Heart right ventricle (tissue), 16 donors: ENCODE data around the gene TMEM229B. TPM values are rescaled to one million over a fixed set of nuclear protein-coding genes. Genes with fewer than 3 reads are reported as not detected.
A peak's percentile ranks its signal among the peaks of the same experiment; 100 is the strongest.

ENCODE experiments used
- ATAC-seq, 8 donors: fragments of 200-7000 bp; cut with Tn5 transposase; one replicate each; pipeline ENCODE4 v1.9.1; 2020; ENCODE audit warnings: mild to moderate bottlenecking in 8 of 8, moderate library complexity in 8 of 8, moderate number of reproducible peaks in 1 of 8
- DNase-seq, 2 donors: peaks; one replicate each; pipeline ENCODE4 v3.0.0-alpha.2; 2020
- H3K27ac ChIP-seq, 10 donors: fragments of 200-600 bp; sonication (generic) in 2 of 10; one replicate each; pipeline versions ENCODE4 v1.5.0 to v1.8.0; 2020 to 2022; ENCODE audit warnings: mild to moderate bottlenecking in 3 of 10
- H3K27me3 ChIP-seq, 7 donors: fragments of 200-600 bp; one replicate each; pipeline ENCODE4 v1.8.0; 2021 to 2022; ENCODE audit warnings: mild to moderate bottlenecking in 2 of 7
- H3K36me3 ChIP-seq, 9 donors: fragments of 200-600 bp; sonication (generic) in 1 of 9; one replicate each; pipeline versions ENCODE4 v1.5.0 to v1.8.0; 2020 to 2022; ENCODE audit warnings: mild to moderate bottlenecking in 2 of 9
- H3K4me1 ChIP-seq, 9 donors: fragments of 200-600 bp; sonication (generic) in 1 of 9; one replicate each; pipeline versions ENCODE4 v1.5.0 to v1.8.0; 2020 to 2022; ENCODE audit warnings: mild to moderate bottlenecking in 4 of 9
- H3K4me3 ChIP-seq, 10 donors: fragments of 200-600 bp; sonication (generic) in 2 of 10; one replicate each; pipeline versions ENCODE4 v1.5.0 to v1.8.0; 2020 to 2022; ENCODE audit warnings: mild to moderate bottlenecking in 7 of 10, moderate library complexity in 2 of 10
- H3K9me3 ChIP-seq, 11 donors: fragments of 200-600 bp in 10 of 11; sonication (generic) in 2 of 11; one replicate each; pipeline versions ENCODE4 v1.5.0 to v1.8.0; 2013 to 2022; ENCODE audit warnings: mild to moderate bottlenecking in 2 of 11, control low read depth in 1 of 11, moderate library complexity in 1 of 11
- CTCF ChIP-seq, 9 donors: fragments of 200-600 bp; sonication (generic) in 2 of 9; IDR thresholded peaks; one replicate each; pipeline versions ENCODE4 v1.5.0 to v1.8.0; 2021 to 2022; ENCODE audit warnings: antibody characterized with exemption in 9 of 9, mild to moderate bottlenecking in 5 of 9, moderate library complexity in 1 of 9
- whole genome bisulfite sequencing, 2 donors: extraction: QIAGEN DNeasy Blood & Tissue Kit; methylation state at CpG; one replicate each; pipeline ENCODE4 v1.1.7; 2013; ENCODE audit warnings: inconsistent platforms in 1 of 2; 5-methylcytosine and 5-hydroxymethylcytosine counted together
- intact Hi-C, 10 donors: fragments of 100-400 bp; cut with DNase I; formaldehyde crosslinking; loops; one replicate each; pipeline versions ENCODE4 v1.11.1 to v1.14.2; 2022
- long read RNA-seq, 3 donors: library from polyadenylated mRNA; unstranded; transcript quantifications; one replicate each; pipeline ENCODE4 v2.0.0, GENCODE V29; 2020 to 2021
- polyA plus RNA-seq, 2 donors: library from polyadenylated mRNA; stranded (reverse); fragments of 200-250 nt; gene quantifications; one replicate each; pipeline ENCODE4 v1.2.3, GENCODE V29; 2013
- total RNA-seq, 10 donors: library from RNA; stranded (reverse); fragmentation: NEBNext Ultra II Directional in 3 of 10; extraction: Animal tissue kit (Norgen Biotek cat#: 25700) in 3 of 10; gene quantifications; one replicate each; pipeline versions ENCODE4 v1.2.1 to v1.2.4, GENCODE V29; 2021 to 2023
- donor health status: Arrhythmogenic right ventricular cardiomyopathy.
- donor health status: ischemic (EF 13 %, LVEDD 7.1; RV severe dilation, severe dysfunction).
- donor health status: healthy with polysubstance abuse.
- donor health status: DM: no; HTN: yes; CAD: no.
- donor health status: DM: no; HTN: no; CAD: no.
- donor health status: ischemic (EF 25% LVEDD 6.9; RV normal size, moderate dysfunction).
- donor health status: ischemic (EF 25% LVEDD 5.7; RV mildly dilated, moderate dysfunction).
- donor health status: healthy.
- donor health status: DM: yes; HTN: yes; CAD: no.
- donor health status: Ischemic cardiomyopathy.
- donor health status: ischemic (EF 35%, LVEDD 5.7; RV mildly dilated, moderate dysfunction).
- donor health status: nonischemic (EF 11% LVEDD 7.7; RV severe dilation, severe dysfunction).
- donor health status: DM: yes; HTN: yes; CAD: no.
- donor health status: PGD.
- donor health status: ischemic (EF 29% LVEDD 5.4; RV normal size, mild dysfunction).
- donor health status: nonischemic (EF 23%, LVEDD 6.1; RV moderate dilation, normal function).

The TMEM229B gene
- total RNA-seq = 1 to 10 TPM in 9 of 10 donors, under 1 TPM in 1; 1.00 to 5.9 (median 1.7) TPM
- under 1 TPM; 0.51 to 0.68 TPM for polyA plus RNA-seq
- long read RNA-seq, donor 1, partial matches to known transcripts = 0 of 1 reads
- long read RNA-seq, donor 1, other reads (novel, unspliced or antisense) = 1 of 1 reads
- long read RNA-seq, donor 2, partial matches to known transcripts = 0 of 1 reads
- long read RNA-seq, donor 2, other reads (novel, unspliced or antisense) = 1 of 1 reads
- long read RNA-seq, donor 3 = 0 reads

- H3K36me3 ChIP-seq = peaks cover 0 to 20% (median 0%) of the 10 kb centered on the region in 9 donors
- 56 to 66% methylated on average over 13 of the region's 13 CpGs for WGBS, 2 donors
- TF ChIP-seq CTCF (IDR thresholded peaks at IDR 0.05) = no peak
- intact Hi-C loops = loop anchor here in 2 of 10 donors (1.0 to 5.0 kb wide), 2 partner anchors 61 kb away; no protein-coding TSS in a partner anchor
- ATAC-seq = peak in 7 of 8 donors; percentile 34 to 84 (median 67)
- peak within 1 kb of the TSS; percentile 27 to 64 (median 54) for H3K4me3 ChIP-seq
- peak within 1 kb of the TSS in 9 of 10 donors; percentile 49 to 91 (median 76) for H3K27ac ChIP-seq
- no peaks in the 10 kb centered on the region for H3K27me3 ChIP-seq
- peaks cover 0 to 8% (median 2%) of the 10 kb centered on the region in 11 donors for H3K9me3 ChIP-seq
- peak; percentile 33 to 43 for DNase-seq
- H3K4me1 ChIP-seq = peaks cover 3 to 48% (median 22%) of the 10 kb centered on the region in 9 donors
Measured at GRCh38 chr14:67487937-67488893, at the start of gene TMEM229B. Gene TMEM229B, minus strand, starts transcription at chr14:67488721. Its CDS starts 14,798 bp downstream, at chr14:67473923.

DNA sequence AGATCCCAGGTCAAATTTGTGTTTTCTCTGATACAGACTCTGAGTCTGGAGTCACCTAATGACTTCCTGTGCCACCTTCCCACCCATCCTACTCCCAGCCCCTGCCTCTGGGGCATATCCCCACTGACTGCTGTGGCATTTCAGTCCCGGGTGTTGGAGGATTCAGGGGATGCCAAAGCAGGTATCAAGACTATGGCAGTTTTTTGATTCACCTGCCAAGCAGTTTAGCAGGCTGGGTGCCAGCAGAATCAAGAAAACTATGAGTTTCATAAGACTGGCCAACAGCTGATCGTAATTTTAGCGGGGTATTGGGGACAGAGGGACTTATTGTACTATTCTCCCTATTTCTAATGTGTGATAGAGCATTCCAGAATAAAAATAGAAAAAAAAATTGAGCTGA, 49.2 kb upstream of the TMEM229B start:
- Histone ChIP-seq H3K4me3 (no peak overlapping the region), H3K27ac (no peak overlapping the region), H3K4me1 (peaks cover 0 to 10% (median 6%) of the 10 kb centered on the region in 9 donors), H3K27me3 (peaks cover 0 to 34% (median 0%) of the 10 kb centered on the region in 7 donors), H3K9me3 (no peaks in the 10 kb centered on the region), H3K36me3 (no peaks in the 10 kb centered on the region)
- 64 to 80% methylated on average over 3 of the region's 3 CpGs for WGBS, 2 donors
- no peak for TF ChIP-seq CTCF (IDR thresholded peaks at IDR 0.05)
- ATAC-seq = no peak
- intact Hi-C loops = no loop called here
- DNase-seq = no peak

DNA sequence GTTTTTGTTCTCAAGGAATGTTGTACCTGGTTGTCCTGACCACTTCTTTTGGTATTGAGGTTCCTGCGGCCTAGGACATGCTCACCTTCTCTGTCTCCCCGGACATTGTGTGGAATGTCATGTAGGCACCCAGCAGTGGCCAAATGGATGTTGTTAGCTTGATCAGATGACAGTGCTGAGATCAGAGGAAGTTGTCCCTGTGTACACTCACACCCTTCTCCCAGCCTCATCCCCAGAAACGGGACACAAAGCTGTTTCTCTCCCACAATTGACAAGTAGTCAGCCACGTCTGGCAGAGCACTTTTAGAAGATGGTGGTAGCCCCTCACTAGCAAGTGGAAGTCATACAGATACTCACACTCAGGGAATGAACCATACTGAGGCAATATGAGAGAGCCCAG, 47.6 kb upstream of the TMEM229B start:
- Histone ChIP-seq H3K9me3 (no peaks in the 10 kb centered on the region), H3K27me3 (peaks cover 0 to 30% (median 0%) of the 10 kb centered on the region in 7 donors), H3K27ac (no peak overlapping the region), H3K4me1 (peaks cover 0 to 14% (median 11%) of the 10 kb centered on the region in 9 donors), H3K4me3 (no peak overlapping the region), H3K36me3 (no peaks in the 10 kb centered on the region)
- TF ChIP-seq CTCF (IDR thresholded peaks at IDR 0.05) = no peak
- WGBS, 2 donors = 75 to 87% methylated on average over 4 of the region's 4 CpGs
- no peak for ATAC-seq
- intact Hi-C loops = no loop called here
- no peak for DNase-seq

DNA sequence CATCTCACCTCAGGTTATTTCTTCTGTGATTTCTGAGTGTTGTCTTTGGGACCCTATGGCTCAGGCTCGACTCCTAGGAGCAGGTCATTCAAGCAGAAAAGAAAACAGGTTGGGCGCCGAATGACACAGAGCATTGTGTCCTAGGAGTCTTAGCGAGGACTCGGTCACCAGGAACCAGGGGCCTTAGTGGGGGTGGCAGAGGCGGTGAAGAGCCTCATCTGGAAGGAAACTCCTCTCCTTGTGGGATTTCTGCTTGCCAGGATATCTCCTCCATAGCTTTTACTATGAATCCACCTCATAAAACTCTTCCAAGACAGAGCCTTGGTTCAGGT, 45.2 kb upstream of the TMEM229B start:
- no peak for DNase-seq
- Histone ChIP-seq H3K36me3 (no peaks in the 10 kb centered on the region), H3K27me3 (peaks cover 0 to 39% (median 0%) of the 10 kb centered on the region in 7 donors), H3K27ac (peak overlapping the region in 4 of 10 donors; percentile 51 to 60 (median 59)), H3K4me3 (peak overlapping the region; percentile 23 to 76 (median 66)), H3K9me3 (no peaks in the 10 kb centered on the region), H3K4me1 (peaks cover 0 to 14% (median 11%) of the 10 kb centered on the region in 9 donors)
- no peak for TF ChIP-seq CTCF (IDR thresholded peaks at IDR 0.05)
- peak in 1 of 8 donors; percentile 20 for ATAC-seq
- intact Hi-C loops = no loop called here
- 18 to 24% methylated on average over 6 of the region's 6 CpGs for WGBS, 2 donors
